Measurements from ENCODE around the gene PEPD.
A peak's percentile ranks its signal among the peaks of the same experiment; 100 is the strongest.

PEPD gene

DNA sequence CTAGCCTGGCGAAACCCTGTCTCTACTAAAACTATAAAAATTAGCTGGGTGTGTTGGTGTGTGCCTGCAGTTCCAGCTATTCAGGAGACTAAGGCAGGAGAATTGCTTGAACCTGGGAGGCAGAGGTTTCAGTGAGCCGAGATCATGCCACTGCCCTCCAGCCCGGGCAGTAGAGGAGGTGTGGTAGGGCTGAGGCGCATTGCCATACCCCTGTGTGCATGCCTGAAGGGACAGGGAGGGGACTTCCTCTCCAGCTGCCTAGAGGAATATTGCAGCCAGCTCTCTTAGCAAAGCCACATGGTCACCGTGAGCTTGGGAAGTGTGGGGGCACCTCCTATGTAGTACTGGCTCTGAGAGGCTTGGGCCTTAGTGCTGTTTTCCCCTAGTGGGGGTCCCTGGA is 29.2 kb upstream of the PEPD start:
- no peak overlapping the region for H3K4me3 ChIP-seq (ENCODE audit: low read length)
- no peak for DNase-seq (ENCODE audit: low read depth)
- TF ChIP-seq CTCF (IDR thresholded peaks at IDR 0.05; ENCODE audit: insufficient read depth, low read depth, low read length, missing control alignments) = no peak

DNA sequence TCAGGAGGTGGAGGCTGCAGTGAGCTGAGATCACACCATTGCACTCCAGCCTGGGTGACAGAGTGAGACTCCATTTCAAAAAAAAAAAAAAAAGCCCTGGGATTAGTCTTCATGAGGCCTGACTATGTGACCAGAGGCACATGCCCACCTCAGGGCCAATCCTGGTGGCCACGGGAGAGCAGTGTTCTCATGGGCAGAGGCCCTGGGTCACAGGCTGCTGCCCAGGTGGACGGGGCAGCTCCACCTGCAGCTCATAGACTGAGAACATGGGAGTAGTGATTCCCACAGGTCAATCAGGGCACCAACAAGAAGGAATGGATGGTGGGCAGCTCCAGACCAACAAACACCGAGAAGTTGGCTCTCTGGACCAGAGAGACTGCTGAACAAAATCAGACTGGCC is 26.1 kb upstream of the PEPD start:
- no peak for TF ChIP-seq CTCF (IDR thresholded peaks at IDR 0.05; ENCODE audit: insufficient read depth, low read depth, low read length, missing control alignments)
- no peak overlapping the region for H3K4me3 ChIP-seq (ENCODE audit: low read length)
- DNase-seq (ENCODE audit: low read depth) = no peak

DNA sequence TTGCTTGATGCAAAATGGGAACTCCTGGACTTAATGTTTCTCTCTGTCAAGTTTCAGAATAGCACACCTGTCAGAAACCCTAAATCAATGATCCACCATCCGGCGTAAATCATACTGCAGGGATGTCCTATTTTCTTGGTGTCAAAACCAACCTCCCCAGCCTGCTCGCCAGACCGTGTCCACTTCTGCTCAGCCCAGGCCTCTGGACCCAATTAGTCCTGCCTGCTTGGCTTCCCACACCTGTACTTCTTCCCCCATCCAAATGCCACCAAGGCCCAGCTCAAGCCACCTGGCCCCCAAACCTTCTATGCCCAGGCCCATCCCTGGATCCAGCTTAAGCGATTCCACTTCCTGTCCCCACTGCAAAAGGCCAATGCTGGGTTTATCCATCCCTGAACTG is 25.1 kb upstream of the PEPD start:
- H3K4me3 ChIP-seq (ENCODE audit: low read length) = no peak overlapping the region
- no peak for TF ChIP-seq CTCF (IDR thresholded peaks at IDR 0.05; ENCODE audit: insufficient read depth, low read depth, low read length, missing control alignments)
- no peak for DNase-seq (ENCODE audit: low read depth)

DNA sequence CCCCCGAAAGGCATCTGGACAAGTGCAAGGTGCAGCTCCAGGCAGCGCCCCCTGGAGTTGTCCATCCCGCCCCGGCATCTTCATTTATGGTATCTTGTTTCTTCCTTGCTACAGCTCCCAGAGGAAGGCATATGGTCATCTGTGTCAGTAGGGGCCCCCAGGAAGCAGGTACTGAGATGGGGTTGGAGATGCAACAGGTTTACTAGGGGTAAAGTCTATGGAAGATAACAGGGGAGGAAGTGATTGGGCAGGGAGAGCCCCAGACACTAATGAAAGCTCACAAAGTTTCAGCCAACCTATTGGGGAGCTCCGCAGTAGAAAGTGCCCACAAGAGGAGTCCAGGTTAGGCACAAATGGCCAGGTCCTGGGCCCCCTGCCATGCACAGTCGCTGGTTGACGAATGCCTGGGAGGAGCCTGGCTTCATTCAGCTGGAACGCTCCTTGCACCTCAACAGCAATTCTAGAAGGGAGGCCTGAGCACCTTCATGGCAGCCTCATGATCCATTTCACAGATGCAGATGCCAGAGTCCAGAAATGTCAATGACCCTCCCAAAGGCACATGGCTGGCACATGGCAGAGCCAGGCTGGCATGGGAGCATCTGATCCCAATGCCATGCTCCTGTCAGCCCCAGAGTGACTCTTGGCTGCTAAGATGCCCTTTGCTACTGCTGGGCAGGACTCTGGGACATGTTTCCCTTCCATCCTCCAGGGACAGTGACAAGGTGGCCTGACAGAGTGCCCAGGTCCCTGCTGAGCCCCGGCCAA is 23.8 kb upstream of the PEPD start:
- no peak for TF ChIP-seq CTCF (IDR thresholded peaks at IDR 0.05; ENCODE audit: insufficient read depth, low read depth, low read length, missing control alignments)
- DNase-seq (ENCODE audit: low read depth) = no peak

DNA sequence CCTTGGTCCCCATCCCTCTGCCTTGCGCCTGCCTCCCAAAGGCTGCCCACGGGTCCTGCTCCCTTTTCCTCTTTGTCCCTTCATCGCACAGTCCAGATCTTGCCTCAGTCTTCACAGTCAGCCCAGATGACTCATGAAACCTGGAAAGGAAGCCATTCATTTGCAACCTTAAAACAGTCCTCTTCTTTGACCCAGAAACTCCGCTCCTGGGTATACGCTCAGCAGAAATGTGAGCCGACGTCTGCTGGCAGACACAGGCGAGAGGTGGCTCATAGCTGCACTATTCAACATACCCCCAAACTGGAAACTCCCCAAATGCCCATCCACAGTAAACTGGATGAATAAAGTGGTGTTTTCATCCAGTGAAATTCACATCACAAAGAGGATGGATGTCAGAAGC is 13.6 kb upstream of the PEPD start:
- TF ChIP-seq CTCF (IDR thresholded peaks at IDR 0.05; ENCODE audit: insufficient read depth, low read depth, low read length, missing control alignments) = no peak
- DNase-seq (ENCODE audit: low read depth) = peak; percentile 6
- H3K4me3 ChIP-seq (ENCODE audit: low read length) = no peak overlapping the region

More for the DNA sequence above, 23.8 kb upstream of the PEPD start:
- no peak overlapping the region for H3K4me3 ChIP-seq (ENCODE audit: low read length)

DNA sequence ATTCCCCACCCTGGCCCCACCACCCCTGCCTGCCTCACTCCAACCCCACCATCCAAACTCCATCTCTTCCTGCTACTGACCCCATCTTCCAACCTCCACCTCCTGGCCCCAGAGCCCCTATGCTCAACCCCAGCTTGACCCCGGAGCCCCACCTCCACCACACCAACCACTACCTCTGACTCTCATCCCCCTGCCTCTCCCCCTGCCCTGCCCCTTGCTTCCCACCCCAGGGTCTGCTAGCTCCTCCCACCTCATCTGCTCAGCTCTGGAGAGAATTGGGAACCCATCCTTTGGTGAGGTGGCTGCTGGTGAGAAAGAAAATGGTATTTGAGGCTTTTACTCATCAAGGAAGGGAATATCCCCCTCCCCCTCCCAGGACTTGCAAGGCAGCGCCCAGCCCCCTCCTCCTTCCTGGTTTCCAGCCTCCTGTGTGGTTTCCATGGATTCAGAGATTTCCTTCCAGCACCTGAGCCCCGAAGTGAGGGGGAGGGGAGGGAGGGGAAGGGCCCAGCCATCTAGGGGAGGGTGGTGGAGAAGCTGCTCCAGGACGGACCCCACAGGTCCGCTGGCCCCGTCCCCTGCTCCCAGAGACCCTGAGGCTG is 11.4 kb upstream of the PEPD start:
- no peak overlapping the region for H3K4me3 ChIP-seq (ENCODE audit: low read length)
- TF ChIP-seq CTCF (IDR thresholded peaks at IDR 0.05; ENCODE audit: insufficient read depth, low read depth, low read length, missing control alignments) = no peak
- DNase-seq (ENCODE audit: low read depth) = no peak

DNA sequence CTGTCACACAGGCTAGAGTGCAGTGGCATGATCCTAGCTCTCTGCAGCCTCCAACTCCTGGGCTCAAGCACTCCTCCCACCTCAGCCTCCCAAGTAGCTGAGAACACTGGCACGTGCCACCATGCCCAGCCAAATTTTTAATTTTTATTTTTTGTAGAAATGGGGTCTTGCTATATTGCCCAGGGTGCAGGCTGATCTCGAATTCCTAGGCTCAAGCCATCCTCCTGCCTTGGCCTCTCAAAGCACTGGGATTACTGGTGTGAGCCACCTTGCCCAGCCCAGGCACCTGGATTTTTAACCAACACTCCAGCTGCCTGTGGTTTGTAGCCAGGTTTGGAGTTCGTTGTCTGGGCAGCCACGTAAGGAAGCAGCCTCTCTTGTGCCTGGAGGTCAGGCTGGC is 9.3 kb upstream of the PEPD start:
- H3K4me3 ChIP-seq (ENCODE audit: low read length) = no peak overlapping the region
- TF ChIP-seq CTCF (IDR thresholded peaks at IDR 0.05; ENCODE audit: insufficient read depth, low read depth, low read length, missing control alignments) = no peak
- no peak for DNase-seq (ENCODE audit: low read depth)
